Keratinocyte (primary cell): ENCODE data around the gene PIP4K2C. TPM values are rescaled to one million over a fixed set of nuclear protein-coding genes. Genes with fewer than 3 reads are reported as not detected.
"Not testable (repeated sequence)": the region's sequence is repeated elsewhere in the genome, so short reads cannot be mapped to it uniquely, and the experiment has no call there.

ENCODE experiments used
- DNase-seq: peaks from one replicate; pipeline ENCODE4 v3.0.0-alpha.2; 2011; ENCODE audit warnings: low read depth, missing footprints, low spot score
- FAIRE-seq: peaks from 2 replicates; lab custom pipeline; 2011; peaks lifted over from hg19 to GRCh38; lab: Jason Lieb, UNC
- H2AFZ ChIP-seq: 2 replicates; pipeline ENCODE4 v1.6.0; 2012; ENCODE audit warnings: low read length, control low read depth, inconsistent platforms; ENCODE audit not compliant: control insufficient read depth
- H3K27ac ChIP-seq: 2 replicates; pipeline ENCODE4 v1.5.1; 2011; ENCODE audit warnings: low read length; ENCODE audit not compliant: control insufficient read depth, insufficient read depth
- H3K27me3 ChIP-seq: 3 replicates; pipeline ENCODE4 v1.6.0; 2011; ENCODE audit warnings: low read length; ENCODE audit not compliant: control insufficient read depth, insufficient read depth; ENCODE audit errors: extremely low read depth
- H3K36me3 ChIP-seq, 2 experiments: 2 replicates in 1 of 2; 3 replicates in 1 of 2; pipeline ENCODE4 v1.5.1; 2011; ENCODE audit warnings: low read length in 2 of 2, mild to moderate bottlenecking in 1 of 2; ENCODE audit not compliant: control insufficient read depth in 2 of 2, insufficient read depth in 2 of 2; ENCODE audit errors: extremely low read depth in 1 of 2
- H3K4me1 ChIP-seq: 3 replicates; pipeline ENCODE4 v1.5.1; 2011; ENCODE audit warnings: low read length; ENCODE audit not compliant: control insufficient read depth, insufficient read depth; ENCODE audit errors: extremely low read depth
- H3K4me2 ChIP-seq: 3 replicates; pipeline ENCODE4 v1.6.0; 2011; ENCODE audit warnings: low read depth, low read length; ENCODE audit not compliant: control insufficient read depth, insufficient read depth; ENCODE audit errors: extremely low read depth
- H3K4me3 ChIP-seq, 3 experiments: fragments of 200-600 bp in 1 of 3; sonication (generic) in 1 of 3; 2 replicates in 2 of 3; 3 replicates in 1 of 3; pipeline ENCODE4 v1.5.1; 2011 to 2016; ENCODE audit warnings: low read length in 3 of 3, mild to moderate bottlenecking in 3 of 3, control low read depth in 2 of 3, inconsistent platforms in 1 of 3, low read depth in 1 of 3, mixed read lengths in 1 of 3, mixed run types in 1 of 3, moderate library complexity in 1 of 3; ENCODE audit not compliant: control insufficient read depth in 2 of 3, insufficient read depth in 2 of 3; ENCODE audit errors: extremely low read depth in 1 of 3
- H3K79me2 ChIP-seq: 2 replicates; pipeline ENCODE4 v1.6.0; 2012; ENCODE audit warnings: low read length; ENCODE audit not compliant: control insufficient read depth, insufficient read depth
- H3K9ac ChIP-seq: 3 replicates; pipeline ENCODE4 v1.6.0; 2011; ENCODE audit warnings: low read length; ENCODE audit not compliant: control insufficient read depth, insufficient read depth; ENCODE audit errors: extremely low read depth
- H3K9me1 ChIP-seq: 3 replicates; pipeline ENCODE4 v1.6.0; 2011; ENCODE audit warnings: low read length; ENCODE audit not compliant: control insufficient read depth, insufficient read depth; ENCODE audit errors: extremely low read depth
- H3K9me3 ChIP-seq: 2 replicates; pipeline ENCODE4 v1.5.1; 2012; ENCODE audit warnings: low read depth, low read length; ENCODE audit not compliant: control insufficient read depth
- H4K20me1 ChIP-seq: 3 replicates; pipeline ENCODE4 v1.6.0; 2011; ENCODE audit warnings: low read length; ENCODE audit not compliant: control insufficient read depth, insufficient read depth; ENCODE audit errors: extremely low read depth
- CTCF ChIP-seq, 3 experiments: IDR thresholded peaks in 1 of 3; conservative IDR thresholded peaks in 1 of 3; optimal IDR thresholded peaks in 1 of 3; 2 replicates in 2 of 3; 3 replicates in 1 of 3; pipeline versions ENCODE3 to v1.5.1; 2011; ENCODE audit warnings: low read length in 3 of 3, mild to moderate bottlenecking in 3 of 3, moderate library complexity in 2 of 3, control low read depth in 1 of 3, inconsistent platforms in 1 of 3; ENCODE audit not compliant: insufficient read depth in 2 of 3; ENCODE audit errors: extremely low read depth in 1 of 3
- EZH2 ChIP-seq: IDR thresholded peaks from one replicate; pipeline ENCODE4 v1.6.1; 2012; ENCODE audit warnings: inconsistent platforms, mild to moderate bottlenecking, low read length, moderate library complexity
- dilution Hi-C: fragments of 300-500 bp; cut with MboI; formaldehyde crosslinking; loops from one replicate; pipeline ENCODE4 v1.7.0; 2020; ENCODE audit warnings: low sequenced_read_pairs; ENCODE audit not compliant: extremely low pct_ligation_motif_present
- polyA plus RNA-seq, 5 experiments: library from polyadenylated mRNA; depleted of rRNA in 3 of 5; stranded (reverse) in 3 of 5; stranded (forward) in 1 of 5; unstranded in 1 of 5; fragments of >200 nt; gene quantifications; 1 replicate in 1 of 5; 2 replicates in 3 of 5; 3 replicates in 1 of 5; pipeline versions ENCODE4 v1.2.1 to v1.2.3, GENCODE V29; 2011 to 2012; ENCODE audit warnings: missing spikeins in 2 of 5, low read depth in 1 of 5, low replicate concordance in 1 of 5

PIP4K2C gene
- polyA plus RNA-seq, 1 donor (not counting 4 experiments of a cell fraction or from before 2014, with no cell fraction given), result 93.6 TPM

- DNase-seq (peak; percentile 26), FAIRE-seq (no peak)
- H3K4me1 ChIP-seq, result peaks cover 12% of the 10 kb centered on the region
- TF ChIP-seq EZH2 (no peak), CTCF (optimal IDR thresholded peaks at IDR 0.05 in 1 of 3, IDR thresholded peaks at IDR 0.05 in 1 of 3, conservative IDR thresholded peaks at IDR 0.05 in 1 of 3; ENCODE audit: extremely low read depth in 1 of 3, insufficient read depth in 2 of 3, low read length in 3 of 3) (no peak)
- no peaks in the 10 kb centered on the region for H3K36me3 ChIP-seq
- no peak overlapping the region for H3K27ac ChIP-seq
- no peak overlapping the region for H2AFZ ChIP-seq
- no peak overlapping the region for H3K9ac ChIP-seq
- H3K4me2 ChIP-seq, result no peak overlapping the region
- H3K9me3 ChIP-seq, result no peaks in the 10 kb centered on the region
- H3K4me3 ChIP-seq, result no peak overlapping the region
- H3K9me1 ChIP-seq, result no peaks in the 10 kb centered on the region
- no peaks in the 10 kb centered on the region for H4K20me1 ChIP-seq
- H3K79me2 ChIP-seq, result no peaks in the 10 kb centered on the region
- peaks cover 73% of the 10 kb centered on the region for H3K27me3 ChIP-seq
- dilution Hi-C loops, result no loop called here
Observed at GRCh38 chr12:57616383-57617101, 25.6 kb downstream of the PIP4K2C start.

DNA sequence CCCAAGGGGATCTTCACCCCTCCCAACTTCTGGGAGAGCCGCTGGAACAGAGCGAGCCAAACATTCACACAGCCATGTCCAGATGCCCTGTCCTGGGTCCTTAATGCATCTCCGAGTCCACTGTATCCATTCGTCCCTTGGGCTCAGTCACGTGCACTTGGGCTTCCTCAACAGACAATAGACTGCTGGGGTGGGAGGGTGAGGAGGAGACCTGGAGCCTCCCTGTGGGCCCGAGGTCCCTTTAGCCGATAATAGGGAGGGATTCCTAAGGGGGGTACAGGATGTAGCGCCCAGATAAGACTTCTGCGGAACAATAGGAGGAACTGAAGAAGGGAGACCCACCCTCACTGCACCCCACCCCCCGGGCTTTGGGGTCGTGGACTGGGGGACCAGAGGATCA, 26.9 kb downstream of the PIP4K2C start:
- dilution Hi-C loops, result no loop called here
- H3K9ac ChIP-seq, result no peak overlapping the region
- no peak overlapping the region for H3K4me3 ChIP-seq
- no peaks in the 10 kb centered on the region for H3K9me3 ChIP-seq
- TF ChIP-seq EZH2 (no peak), CTCF (optimal IDR thresholded peaks at IDR 0.05 in 1 of 3, IDR thresholded peaks at IDR 0.05 in 1 of 3, conservative IDR thresholded peaks at IDR 0.05 in 1 of 3; ENCODE audit: extremely low read depth in 1 of 3, insufficient read depth in 2 of 3, low read length in 3 of 3) (no peak)
- DNase-seq, result no peak
- peaks cover 3% of the 10 kb centered on the region for H4K20me1 ChIP-seq
- H3K27me3 ChIP-seq, result peaks cover 75% of the 10 kb centered on the region
- H3K4me1 ChIP-seq, result peaks cover 17% of the 10 kb centered on the region
- H3K9me1 ChIP-seq, result no peaks in the 10 kb centered on the region
- H3K4me2 ChIP-seq, result no peak overlapping the region
- H2AFZ ChIP-seq, result no peak overlapping the region
- no peaks in the 10 kb centered on the region for H3K79me2 ChIP-seq
- no peak overlapping the region for H3K27ac ChIP-seq
- H3K36me3 ChIP-seq, result no peaks in the 10 kb centered on the region
- FAIRE-seq, result no peak

GRCh38 chr12:57618431-57618830, 27.4 kb downstream of the PIP4K2C start:
- H3K9me3 ChIP-seq, H3K4me2 ChIP-seq, H3K9me1 ChIP-seq, H3K9ac ChIP-seq, FAIRE-seq, H3K27ac ChIP-seq, dilution Hi-C loops, DNase-seq, H3K4me3 ChIP-seq, H3K79me2 ChIP-seq, H3K36me3 ChIP-seq, H2AFZ ChIP-seq, H4K20me1 ChIP-seq: not testable (repeated sequence)
- Histone ChIP-seq H3K4me1 (peaks cover 17% of the 10 kb centered on the region), H3K27me3 (peaks cover 75% of the 10 kb centered on the region)
